GM12878 (cell line): ENCODE results near the gene ZNFX1. TPM values are rescaled to one million over a fixed set of nuclear protein-coding genes. Genes with fewer than 3 reads are reported as not detected.
A peak's percentile ranks its signal among the peaks of the same experiment; 100 is the strongest.

ENCODE experiments used
- CREB1 ChIP-seq: IDR thresholded peaks from 2 replicates; pipeline ENCODE4 v1.6.1; 2012; ENCODE audit warnings: low read depth, mild to moderate bottlenecking, inconsistent platforms
- CREM ChIP-seq: IDR thresholded peaks from 2 replicates; pipeline ENCODE4 v1.6.1; 2014; ENCODE audit warnings: antibody characterized with exemption, low read depth
- CTCF ChIP-seq, 3 experiments: IDR thresholded peaks in 2 of 3; conservative IDR thresholded peaks in 1 of 3; 2 replicates each; pipeline ENCODE4 v1.5.1; 2011; ENCODE audit warnings: low read depth in 3 of 3, low read length in 3 of 3, mild to moderate bottlenecking in 3 of 3, control low read depth in 2 of 3, moderate library complexity in 2 of 3, inconsistent platforms in 1 of 3, mixed read lengths in 1 of 3; ENCODE audit not compliant: control insufficient read depth in 2 of 3, insufficient read depth in 1 of 3; ENCODE audit errors: extremely low read depth in 1 of 3
- E2F4 ChIP-seq: IDR thresholded peaks from 2 replicates; pipeline ENCODE4 v1.6.1; 2012; ENCODE audit warnings: low read depth, low read length, improper control_type of control experiment
- E4F1 ChIP-seq: fragments of 450-650 bp; IDR thresholded peaks from 2 replicates; pipeline ENCODE4 v1.6.1; 2018; ENCODE audit warnings: borderline replicate concordance, mild to moderate bottlenecking; ENCODE audit not compliant: partially characterized antibody
- EGR1 ChIP-seq, 2 experiments: IDR thresholded peaks; 1 replicate in 1 of 2; 2 replicates in 1 of 2; pipeline ENCODE4 v1.6.1; 2011 to 2012; ENCODE audit warnings: low read depth in 2 of 2, low read length in 2 of 2, borderline replicate concordance in 1 of 2, mild to moderate bottlenecking in 1 of 2, moderate library complexity in 1 of 2
- SKIL ChIP-seq: fragments of 450-650 bp; IDR thresholded peaks from 2 replicates; pipeline ENCODE4 v1.6.1; 2017; ENCODE audit warnings: mild to moderate bottlenecking, low read depth, inconsistent platforms; ENCODE audit not compliant: poor library complexity, severe bottlenecking
- SMAD5 ChIP-seq: IDR thresholded peaks from 2 replicates; pipeline ENCODE4 v1.6.1; 2016; ENCODE audit warnings: antibody characterized with exemption, low read depth
- ZNF217 ChIP-seq: fragments of 450-650 bp; IDR thresholded peaks from 2 replicates; pipeline ENCODE4 v1.6.1; 2017; ENCODE audit warnings: antibody characterized with exemption, mild to moderate bottlenecking
- ZNF687 ChIP-seq: fragments of 450-650 bp; IDR thresholded peaks from 2 replicates; pipeline ENCODE4 v1.6.1; 2017; ENCODE audit warnings: mild to moderate bottlenecking, moderate library complexity
- ZZZ3 ChIP-seq: IDR thresholded peaks from 2 replicates; pipeline ENCODE4 v1.6.1; 2011; ENCODE audit warnings: low read depth; ENCODE audit not compliant: control insufficient read depth, insufficient read length
- polyA plus RNA-seq, 11 experiments: library from polyadenylated mRNA; depleted of rRNA in 4 of 11; unstranded in 6 of 11; stranded (reverse) in 5 of 11; fragments of >200 nt; fragmentation: Nextera tagmentation in 4 of 11; fragmentation: Illumina TruSeq in 1 of 11; extraction: Ambion mirVana in 4 of 11; extraction: Trizol in 1 of 11; gene quantifications; 1 replicate in 1 of 11; 2 replicates in 10 of 11; pipeline versions ENCODE4 v1.2.1 to v1.2.3, GENCODE V29; 2011 to 2016; ENCODE audit warnings: inconsistent platforms in 2 of 11, missing spikeins in 2 of 11, low read depth in 1 of 11
- total RNA-seq, 4 experiments: library from RNA; depleted of rRNA in 3 of 4; stranded (reverse); fragments of >200 nt in 3 of 4; fragmentation: Illumina TruSeq in 1 of 4; extraction: Trizol in 1 of 4; gene quantifications; 2 replicates each; pipeline versions ENCODE4 v1.2.1 to v1.2.3, GENCODE V29; 2013 to 2021

Gene ZNFX1
- total and polyA plus RNA-seq, 10 of the 15 experiments (the other 5 are each of a cell fraction or from before 2014, with no cell fraction given): 7.4 to 31.5 (median 25.6) TPM

- TF ChIP-seq ZNF687 (peak; percentile 94), E4F1 (peak; percentile 25), ZNF217 (peak; percentile 74; the same call in 1 of the 2 replicates), SKIL (peak; percentile 63), E2F4 (peak; percentile 76; the same call in 1 of the 2 replicates), CREB1 (peak; percentile 79), CREM (peak; percentile 77), SMAD5 (peak; percentile 100), ZZZ3 (no peak), CTCF (IDR thresholded peaks at IDR 0.05 in 2 of 3, conservative IDR thresholded peaks at IDR 0.05 in 1 of 3; ENCODE audit: control insufficient read depth in 2 of 3, extremely low read depth in 1 of 3, insufficient read depth in 1 of 3, low read depth in 3 of 3, low read length in 3 of 3) (peak in 2 of 3 experiments; percentile 3 to 24; a peak in 2 of 6 replicates), EGR1 (IDR thresholded peaks at IDR 0.05; ENCODE audit: borderline replicate concordance in 1 of 2, low read depth in 2 of 2, low read length in 2 of 2) (peak; percentile 56 to 63; a peak in 2 of 3 replicates)
These were observed at the start of gene ZNFX1 (continued) for GRCh38 chr20:49278036-49278817.
